Myocyte (in vitro differentiated cells): ENCODE measurements around the gene SLC6A12. TPM values are rescaled to one million over a fixed set of nuclear protein-coding genes. Genes with fewer than 3 reads are reported as not detected.

Source experiments
- DNase-seq: peaks from one replicate; pipeline ENCODE4 v3.0.0-alpha.2; 2012; ENCODE audit warnings: low read depth
- polyA plus RNA-seq: library from polyadenylated mRNA; unstranded; fragments of >200 nt; gene quantifications from one replicate; pipeline ENCODE4 v1.2.1, GENCODE V29; 2012; ENCODE audit warnings: missing spikeins
- total RNA-seq: library from RNA; depleted of rRNA; stranded (reverse); fragments of >200 nt; gene quantifications from 2 replicates; pipeline ENCODE4 v1.2.3, GENCODE V29; 2014

The SLC6A12 gene
- total RNA-seq = 0.05 TPM in 1 of 2 replicates, not detected in the other
- 0.59 TPM for polyA plus RNA-seq

GRCh38 chr12:214003-214741 lies at the start of gene SLC6A12:
SLC6A12 (minus strand) TSS chr12:214157; CDS start chr12:209986, 4,171 bp downstream.
- DNase-seq = no peak

GRCh38 chr12:263574-263973 lies 49.6 kb upstream of the SLC6A12 start:
- peak; percentile 35 for DNase-seq

GRCh38 chr12:262817-263216 lies 48.9 kb upstream of the SLC6A12 start, which contains the start of gene SLC6A13:
SLC6A13 (minus strand) TSS chr12:262836; CDS start chr12:260052, 2,784 bp downstream.
- DNase-seq = peak; percentile 71

- no peak for DNase-seq
Measured at GRCh38 chr12:262113-262512, 48.2 kb upstream of the SLC6A12 start.

GRCh38 chr12:257521-258321 lies 43.8 kb upstream of the SLC6A12 start:
- DNase-seq = no peak

GRCh38 chr12:256958-257357 lies 43.0 kb upstream of the SLC6A12 start:
- DNase-seq = no peak

- DNase-seq = no peak
Measured at GRCh38 chr12:256225-256624, 42.3 kb upstream of the SLC6A12 start.

GRCh38 chr12:254912-255311 lies 41.0 kb upstream of the SLC6A12 start:
- DNase-seq = no peak

- DNase-seq = no peak
Measured at GRCh38 chr12:254039-254438, 40.1 kb upstream of the SLC6A12 start.

- DNase-seq = no peak
Measured at GRCh38 chr12:253116-253831, 39.3 kb upstream of the SLC6A12 start.

- no peak for DNase-seq
Measured at GRCh38 chr12:252636-253035, 38.7 kb upstream of the SLC6A12 start.

- no peak for DNase-seq
Measured at GRCh38 chr12:247271-247670, 33.3 kb upstream of the SLC6A12 start.

GRCh38 chr12:243381-243780 lies 29.4 kb upstream of the SLC6A12 start:
- DNase-seq = no peak

GRCh38 chr12:242496-242895 lies 28.5 kb upstream of the SLC6A12 start:
- no peak for DNase-seq

GRCh38 chr12:241266-241665 lies 27.3 kb upstream of the SLC6A12 start:
- no peak for DNase-seq

- no peak for DNase-seq
Measured at GRCh38 chr12:240566-240965, 26.6 kb upstream of the SLC6A12 start.

- DNase-seq = no peak
Measured at GRCh38 chr12:238736-239398, 24.9 kb upstream of the SLC6A12 start.

GRCh38 chr12:238116-238515 lies 24.2 kb upstream of the SLC6A12 start:
- DNase-seq = no peak

- DNase-seq = no peak
Measured at GRCh38 chr12:237026-237815, 23.3 kb upstream of the SLC6A12 start.

GRCh38 chr12:236445-236844 lies 22.5 kb upstream of the SLC6A12 start:
- DNase-seq = no peak
